ENCODE results near the gene PLK1. TPM values are rescaled to one million over a fixed set of nuclear protein-coding genes. Genes with fewer than 3 reads are reported as not detected.
"Not testable (repeated sequence)": the region's sequence is repeated elsewhere in the genome, so short reads cannot be mapped to it uniquely, and the experiment has no call there.

PLK1 gene
- total RNA-seq, 4 donors from 2014 or later = 2.4 to 5.9 (median 4.4) TPM

DNA sequence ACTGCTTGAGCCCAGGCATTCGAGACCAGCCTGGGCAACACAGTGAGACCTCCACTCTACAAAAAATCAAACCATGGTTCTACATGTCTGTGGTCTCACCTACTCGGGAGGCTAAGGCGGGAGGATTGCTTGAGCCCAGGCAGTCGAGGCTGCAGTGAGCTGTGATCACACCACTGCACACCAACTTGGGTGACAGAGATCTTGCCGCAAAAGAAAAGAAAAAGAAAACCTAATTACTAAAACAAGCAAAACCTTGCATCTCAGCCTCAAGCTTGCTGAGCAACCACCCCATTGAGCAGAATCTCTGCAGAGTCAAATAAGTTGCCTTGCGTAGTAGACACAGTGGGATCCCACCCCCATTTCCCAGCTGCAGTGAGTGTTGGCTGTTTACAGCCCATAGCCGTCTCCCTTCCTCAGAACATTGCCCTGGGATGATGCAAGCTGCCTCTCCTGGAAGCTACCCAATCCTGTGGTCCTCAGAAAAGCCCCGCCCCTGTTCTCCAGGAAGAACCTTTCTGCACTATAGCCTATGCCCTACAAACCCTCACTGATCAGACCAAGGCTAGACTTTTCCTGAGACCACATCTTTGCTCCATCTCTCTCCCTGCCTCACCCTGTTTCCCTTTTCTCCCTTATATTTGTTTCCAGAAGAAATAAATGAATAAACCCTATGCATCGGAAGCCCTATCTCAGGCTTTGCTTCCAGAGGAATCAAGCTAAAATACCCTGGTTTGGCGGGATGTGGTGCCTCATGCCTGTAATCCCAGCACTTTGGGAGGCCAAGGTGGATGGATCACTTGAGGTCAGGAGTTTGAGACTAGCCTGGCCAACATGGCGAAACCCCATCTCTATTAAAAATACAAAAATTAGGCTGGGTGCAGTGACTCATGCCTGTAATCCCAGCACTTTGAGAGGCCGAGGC lies 51.1 kb downstream of the PLK1 start:
- 73 to 77% methylated on average over 12 of the region's 12 CpGs for WGBS, 2 donors
- DNase-seq (ENCODE audit: low spot score in 2 of 2) = peak in 1 of 2 donors; percentile 48
- H3K4me3 ChIP-seq (ENCODE audit: low read depth, poor library complexity, severe bottlenecking) = no peak overlapping the region
- TF ChIP-seq, protein P1, sequence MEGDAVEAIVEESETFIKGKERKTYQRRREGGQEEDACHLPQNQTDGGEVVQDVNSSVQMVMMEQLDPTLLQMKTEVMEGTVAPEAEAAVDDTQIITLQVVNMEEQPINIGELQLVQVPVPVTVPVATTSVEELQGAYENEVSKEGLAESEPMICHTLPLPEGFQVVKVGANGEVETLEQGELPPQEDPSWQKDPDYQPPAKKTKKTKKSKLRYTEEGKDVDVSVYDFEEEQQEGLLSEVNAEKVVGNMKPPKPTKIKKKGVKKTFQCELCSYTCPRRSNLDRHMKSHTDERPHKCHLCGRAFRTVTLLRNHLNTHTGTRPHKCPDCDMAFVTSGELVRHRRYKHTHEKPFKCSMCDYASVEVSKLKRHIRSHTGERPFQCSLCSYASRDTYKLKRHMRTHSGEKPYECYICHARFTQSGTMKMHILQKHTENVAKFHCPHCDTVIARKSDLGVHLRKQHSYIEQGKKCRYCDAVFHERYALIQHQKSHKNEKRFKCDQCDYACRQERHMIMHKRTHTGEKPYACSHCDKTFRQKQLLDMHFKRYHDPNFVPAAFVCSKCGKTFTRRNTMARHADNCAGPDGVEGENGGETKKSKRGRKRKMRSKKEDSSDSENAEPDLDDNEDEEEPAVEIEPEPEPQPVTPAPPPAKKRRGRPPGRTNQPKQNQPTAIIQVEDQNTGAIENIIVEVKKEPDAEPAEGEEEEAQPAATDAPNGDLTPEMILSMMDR (IDR thresholded peaks at IDR 0.05) = no peak
- TF ChIP-seq POLR2A (IDR thresholded peaks at IDR 0.05) = no peak
- intact Hi-C loops (cut with DNase I; ENCODE audit: low total_unique reads) = no loop called here

- WGBS, 2 donors = 84 to 85% methylated on average over 19 of the region's 19 CpGs
- no peak overlapping the region for H3K4me3 ChIP-seq (ENCODE audit: low read depth, poor library complexity, severe bottlenecking)
- TF ChIP-seq, protein P1 (IDR thresholded peaks at IDR 0.05) = no peak
- TF ChIP-seq POLR2A (IDR thresholded peaks at IDR 0.05) = no peak
- peak in 1 of 2 donors; percentile 69 for DNase-seq (ENCODE audit: low spot score in 2 of 2)
- intact Hi-C loops (cut with DNase I; ENCODE audit: low total_unique reads) = no loop called here
These were observed 55.6 kb downstream of the PLK1 start for GRCh38 chr16:23734176-23734893.

- 82 to 100% methylated on average over 1 of the region's 1 CpG for WGBS, 2 donors
- not testable (repeated sequence) for DNase-seq (ENCODE audit: low spot score in 2 of 2); H3K4me3 ChIP-seq (ENCODE audit: low read depth, poor library complexity, severe bottlenecking)
- intact Hi-C loops (cut with DNase I; ENCODE audit: low total_unique reads) = loop anchor here (5.0 kb wide), 1 partner anchor 300 kb away; no protein-coding TSS in a partner anchor
These were observed 58.8 kb downstream of the PLK1 start for GRCh38 chr16:23737423-23738028.

DNA sequence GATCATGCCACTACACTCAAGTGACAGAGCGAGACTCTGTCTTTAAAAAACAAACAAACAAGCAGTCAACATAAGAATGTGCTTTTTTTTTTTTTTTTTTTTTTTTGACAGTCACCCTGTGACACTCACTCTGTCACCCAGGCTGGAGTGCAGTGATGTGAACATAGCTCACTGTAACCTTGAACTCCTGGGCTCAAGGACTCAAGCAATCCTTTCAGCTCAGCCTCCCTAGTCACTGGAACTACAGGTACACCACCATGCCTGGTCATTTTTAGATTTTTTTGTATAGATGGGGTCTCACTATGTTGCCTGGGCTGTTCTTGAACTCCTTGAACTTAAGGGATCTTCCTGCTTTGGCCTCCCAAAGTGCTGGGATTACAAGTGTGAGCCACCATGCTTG lies 60.8 kb downstream of the PLK1 start:
- intact Hi-C loops (cut with DNase I; ENCODE audit: low total_unique reads) = loop anchor here (5.0 kb wide), 1 partner anchor 298 kb away; no protein-coding TSS in a partner anchor
- WGBS, 2 donors = 68 to 70% methylated on average over 1 of the region's 1 CpG
- DNase-seq (ENCODE audit: low spot score in 2 of 2) = peak in 1 of 2 donors; percentile 40
- no peak overlapping the region for H3K4me3 ChIP-seq (ENCODE audit: low read depth, poor library complexity, severe bottlenecking)
- TF ChIP-seq POLR2A (IDR thresholded peaks at IDR 0.05) = no peak
- TF ChIP-seq, protein P1 (IDR thresholded peaks at IDR 0.05) = no peak

Other genes with a start within 250 kb of the PLK1 start
- gene COG7, start 225.7 kb upstream of the PLK1 start, total RNA-seq = 10 to 100 TPM; 17.5 to 22.6 (median 18.0) TPM
- gene GGA2, start 168.4 kb upstream of the PLK1 start, total RNA-seq = 10 to 100 TPM; 40.7 to 80.4 (median 61.4) TPM
- 10 to 100 TPM; 16.8 to 27.1 (median 20.7) TPM for gene EARS2, start 121.5 kb upstream of the PLK1 start, total RNA-seq
- 10 to 100 TPM; 32.5 to 61.3 (median 42.7) TPM for gene UBFD1, start 121.2 kb upstream of the PLK1 start, total RNA-seq
- gene NDUFAB1, start 82.6 kb upstream of the PLK1 start, total RNA-seq = 10 to 100 TPM; 47.8 to 77.8 (median 56.7) TPM
- 10 to 100 TPM; 10.9 to 16.3 (median 13.0) TPM for gene PALB2, start 37.6 kb upstream of the PLK1 start, total RNA-seq
- 10 to 100 TPM; 37.4 to 54.0 (median 46.7) TPM for gene DCTN5, start 37.4 kb upstream of the PLK1 start, total RNA-seq
- 1 to 10 TPM in 1 of 4 donors, under 1 TPM in 3; 0.25 to 2.4 (median 0.49) TPM for gene ERN2, start 34.3 kb downstream of the PLK1 start, total RNA-seq
- gene CHP2, start 76.1 kb downstream of the PLK1 start, total RNA-seq = 100 to 1,000 TPM; 120 to 176 (median 134) TPM
- gene PRKCB, start 157.1 kb downstream of the PLK1 start, total RNA-seq = 10 to 100 TPM in 2 of 4 donors, 1 to 10 TPM in 2; 7.4 to 21.6 (median 12.9) TPM

Data from lower leg skin (tissue), 4 donors.